Stimulated activated CD8-positive, alpha-beta memory T cell treated with anti-CD3 and anti-CD28 coated beads, Interleukin-4, amount 100 ng/mL, for 4 hours (primary cell): Measurements from ENCODE around the gene GEN1.

ENCODE experiments used
- DNase-seq, 2 donors: peaks; one replicate each; pipeline ENCODE4 v3.0.0-alpha.2; 2020; ENCODE audit warnings: low read depth in 2 of 2, low spot score in 1 of 2

Gene GEN1

DNA sequence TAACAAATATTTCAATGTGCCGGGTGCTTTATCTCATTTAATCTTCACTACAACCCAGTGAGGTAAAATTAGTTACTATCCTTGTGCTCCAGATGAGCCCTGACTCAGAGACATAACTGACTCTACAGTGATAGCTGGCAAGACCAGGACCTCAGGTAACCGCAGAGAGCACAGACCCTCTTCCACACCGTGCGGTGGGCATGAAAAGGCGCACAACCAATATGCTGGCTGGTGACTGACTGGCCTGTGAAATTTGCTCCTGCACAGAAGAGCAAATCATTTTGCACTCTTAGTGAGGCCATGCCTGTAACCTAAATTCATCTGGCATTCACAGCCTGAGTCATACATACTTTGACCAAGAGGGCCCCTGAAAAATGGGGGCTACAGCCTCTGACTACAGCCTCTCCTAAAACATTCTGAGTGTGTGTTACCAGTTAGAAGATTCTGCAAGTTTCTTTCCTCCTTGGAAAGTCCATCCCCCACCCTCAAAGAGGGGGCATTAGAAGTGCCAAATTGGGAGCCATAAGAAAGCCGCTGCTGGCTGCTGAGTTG, 39.9 kb downstream of the GEN1 start:
- no peak for DNase-seq

GRCh38 chr2:17795309-17795708, 41.4 kb downstream of the GEN1 start:
- no peak for DNase-seq

DNA sequence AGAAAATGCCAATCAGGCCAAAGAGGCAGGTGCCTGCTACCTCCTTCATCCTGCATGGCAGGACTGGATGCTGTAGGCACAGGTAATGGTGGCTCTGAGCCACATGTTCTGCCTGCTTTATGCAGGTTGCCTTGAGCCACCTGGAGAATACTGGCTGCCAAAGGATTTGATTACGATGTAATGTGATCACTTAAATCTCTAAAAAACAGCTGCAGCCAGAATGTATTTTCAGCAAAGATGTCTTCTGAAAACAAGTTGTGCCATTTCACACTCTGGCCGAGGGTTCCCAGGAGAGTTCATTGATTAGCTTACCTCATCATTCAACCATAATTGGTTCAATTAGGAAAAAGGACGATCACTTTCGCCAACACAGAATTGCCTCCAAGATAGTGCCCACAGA, 44.4 kb downstream of the GEN1 start:
- no peak for DNase-seq

DNA sequence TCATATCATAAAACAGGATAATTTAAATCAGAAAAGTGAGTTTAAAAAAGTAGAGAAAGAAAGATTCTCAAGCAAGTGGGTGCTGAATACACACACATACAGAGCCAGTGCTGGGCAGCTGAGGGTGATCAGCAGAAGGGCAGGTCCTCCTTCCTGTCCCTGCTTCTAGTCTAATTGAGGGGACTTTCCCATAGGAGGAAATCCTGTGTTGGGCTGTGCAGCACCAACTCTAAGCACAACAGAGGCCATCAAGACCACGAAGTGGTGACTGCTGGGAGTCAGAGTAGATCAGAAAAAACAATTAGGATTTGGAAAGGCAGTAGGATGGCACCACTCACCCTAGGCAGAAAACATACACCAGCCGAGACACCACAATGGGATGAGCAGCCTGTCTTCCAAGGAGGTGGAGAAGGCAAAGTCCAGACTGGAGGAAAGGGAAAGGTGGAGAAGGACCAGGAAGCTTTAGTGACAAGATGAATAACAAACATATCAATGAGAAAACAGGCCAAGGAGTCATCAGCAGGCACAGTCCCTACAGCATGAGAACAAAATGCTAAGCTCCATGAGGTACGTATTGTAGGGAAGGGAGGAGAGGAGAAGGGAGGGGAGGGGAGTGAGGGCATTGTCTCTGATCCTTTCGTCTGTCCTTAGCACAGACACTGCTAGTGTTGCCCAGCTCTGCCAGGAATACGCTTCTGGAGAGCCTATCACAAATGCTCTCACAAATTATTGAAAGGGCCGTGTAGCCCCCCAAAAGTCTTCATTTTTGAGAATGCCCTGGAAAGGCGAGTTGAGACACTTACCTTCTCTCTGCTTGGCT, 45.6 kb downstream of the GEN1 start:
- no peak for DNase-seq

- DNase-seq, result no peak
These were observed 46.3 kb downstream of the GEN1 start for GRCh38 chr2:17800219-17800618.

- DNase-seq, result no peak
These were observed 46.9 kb downstream of the GEN1 start for GRCh38 chr2:17800693-17801458.

DNA sequence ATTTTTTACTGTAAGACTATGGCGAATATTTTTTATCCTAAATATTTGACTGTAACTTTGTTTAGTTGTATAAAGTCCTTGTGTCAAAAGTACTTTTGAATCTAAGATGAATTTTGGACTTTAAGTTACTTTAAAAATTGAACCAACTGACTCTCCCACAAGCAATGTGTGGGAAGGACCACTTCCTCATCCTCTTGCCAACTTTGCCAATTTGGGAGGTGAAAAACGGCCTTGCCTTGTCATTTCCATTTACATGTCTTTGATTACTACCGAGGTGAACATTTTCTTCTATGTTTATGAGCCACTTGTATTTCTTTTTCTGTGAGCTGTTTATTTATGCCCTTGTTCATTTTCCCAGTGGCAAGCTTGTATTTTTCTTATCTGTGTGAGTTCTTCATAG, 49.6 kb downstream of the GEN1 start:
- DNase-seq, result no peak

DNA sequence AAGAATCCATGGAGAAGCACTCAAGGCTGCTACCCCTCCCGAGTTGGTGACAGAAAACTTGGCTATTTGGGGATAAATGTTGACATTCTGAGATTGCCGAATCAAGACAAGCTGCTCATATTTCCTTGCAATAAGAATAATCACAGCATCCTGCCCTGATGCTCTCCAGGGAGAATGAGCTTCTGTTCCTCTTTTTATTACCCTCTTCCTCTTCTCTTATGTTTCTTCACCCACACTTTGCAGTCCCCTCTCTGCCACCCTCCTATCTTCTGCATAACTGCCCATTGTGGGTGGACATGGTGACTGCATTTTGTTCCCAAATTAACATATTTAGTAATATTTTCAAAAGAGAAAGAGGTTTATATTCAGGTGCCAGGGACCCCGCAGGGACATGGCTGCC, 50.4 kb downstream of the GEN1 start:
- no peak for DNase-seq

DNA sequence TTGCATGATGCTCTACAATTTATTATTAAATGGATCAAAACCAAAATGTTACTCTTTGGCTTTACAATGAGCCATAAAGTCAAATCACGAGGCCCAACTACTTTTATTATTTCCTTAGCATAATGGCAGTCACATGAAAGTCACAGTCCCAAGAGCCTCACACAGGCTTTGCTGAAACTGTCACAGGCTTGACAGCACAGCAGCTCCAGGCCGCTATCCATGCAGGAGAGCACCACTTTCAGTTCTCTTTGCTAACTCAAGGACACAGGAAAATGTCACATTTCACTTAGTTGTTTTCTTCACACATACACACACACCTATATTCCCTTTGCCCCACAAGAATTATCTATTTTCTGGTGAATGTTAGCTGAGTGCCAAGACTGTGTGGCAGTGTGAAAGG, 51.2 kb downstream of the GEN1 start:
- DNase-seq, result no peak

DNA sequence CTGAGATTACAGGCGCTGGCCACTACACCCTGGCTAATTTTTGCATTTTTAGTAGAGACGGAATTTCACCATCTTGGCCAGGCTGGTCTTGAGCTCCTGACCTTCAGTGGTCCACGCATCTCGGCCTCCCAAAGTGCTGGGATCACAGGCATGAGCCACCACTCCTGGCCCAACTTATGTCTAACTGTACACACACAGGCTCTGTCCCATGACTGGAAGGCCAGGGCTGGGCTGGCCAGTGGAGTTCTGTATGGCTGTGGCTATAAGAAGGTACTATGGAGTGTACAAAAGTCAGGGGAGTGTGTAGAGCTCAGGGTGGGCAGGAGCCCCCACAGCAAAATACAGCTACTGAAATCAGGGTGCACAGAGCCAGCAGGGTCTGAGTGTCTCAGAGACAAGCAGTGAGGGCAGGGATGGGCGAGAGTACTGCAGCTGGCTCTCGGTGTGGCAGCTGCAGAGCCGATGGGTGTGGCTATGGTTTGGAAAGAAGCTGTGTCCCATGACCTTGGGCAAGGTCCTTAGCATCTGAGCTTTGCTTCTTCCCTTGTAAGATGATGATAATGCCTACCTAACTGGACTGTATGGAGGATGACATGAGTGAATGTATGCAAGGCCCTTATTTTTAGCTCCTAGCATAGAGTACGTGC, 51.9 kb downstream of the GEN1 start:
- no peak for DNase-seq

- no peak for DNase-seq
These were observed 59.2 kb downstream of the GEN1 start for GRCh38 chr2:17813010-17813741.

GRCh38 chr2:17813742-17814473, 60.0 kb downstream of the GEN1 start:
- DNase-seq, result no peak

- no peak for DNase-seq
These were observed 60.7 kb downstream of the GEN1 start for GRCh38 chr2:17814601-17815000.

- DNase-seq, result no peak
These were observed 61.7 kb downstream of the GEN1 start for GRCh38 chr2:17815468-17816184.

DNA sequence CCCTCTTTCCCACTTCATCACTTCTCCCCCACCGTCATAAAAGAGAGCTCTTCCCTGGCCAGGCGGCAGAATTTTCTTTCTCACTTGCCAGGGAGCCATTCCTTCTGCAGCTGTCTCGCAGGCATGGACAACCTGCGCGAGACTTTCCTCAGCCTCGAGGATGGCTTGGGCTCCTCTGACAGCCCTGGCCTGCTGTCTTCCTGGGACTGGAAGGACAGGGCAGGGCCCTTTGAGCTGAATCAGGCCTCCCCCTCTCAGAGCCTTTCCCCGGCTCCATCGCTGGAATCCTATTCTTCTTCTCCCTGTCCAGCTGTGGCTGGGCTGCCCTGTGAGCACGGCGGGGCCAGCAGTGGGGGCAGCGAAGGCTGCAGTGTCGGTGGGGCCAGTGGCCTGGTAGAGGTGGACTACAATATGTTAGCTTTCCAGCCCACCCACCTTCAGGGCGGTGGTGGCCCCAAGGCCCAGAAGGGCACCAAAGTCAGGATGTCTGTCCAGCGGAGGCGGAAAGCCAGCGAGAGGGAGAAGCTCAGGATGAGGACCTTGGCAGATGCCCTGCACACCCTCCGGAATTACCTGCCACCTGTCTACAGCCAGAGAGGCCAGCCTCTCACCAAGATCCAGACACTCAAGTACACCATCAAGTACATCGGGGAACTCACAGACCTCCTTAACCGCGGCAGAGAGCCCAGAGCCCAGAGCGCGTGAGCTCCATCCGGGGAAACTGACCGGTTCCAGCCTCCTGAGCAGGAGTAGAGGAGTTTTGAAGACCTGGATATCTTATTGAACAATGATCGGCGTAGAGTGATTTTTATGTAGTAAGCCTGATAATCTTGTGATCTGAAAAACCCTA, 62.7 kb downstream of the GEN1 start, which contains the start of gene MSGN1:
Gene MSGN1, plus strand, starts transcription at position 65 of the 850 bp plus-strand sequence. Its CDS starts 59 bp downstream, at position 124.
- no peak for DNase-seq

- no peak for DNase-seq
These were observed 64.4 kb downstream of the GEN1 start for GRCh38 chr2:17818235-17818815.

GRCh38 chr2:17821080-17821479, 67.1 kb downstream of the GEN1 start:
- DNase-seq, result no peak
